ENCODE data around the gene ADAMTS18. TPM values are rescaled to one million over a fixed set of nuclear protein-coding genes. Genes with fewer than 3 reads are reported as not detected.

ADAMTS18 gene
- total RNA-seq, 1 experiment from 2014 or later = not detected

- Histone ChIP-seq H3K36me3 (ENCODE audit: insufficient read depth, low read length, poor library complexity, severe bottlenecking) (no peaks in the 10 kb centered on the region), H3K27me3 (replicated peaks; ENCODE audit: insufficient read depth, low read depth, low read length, poor library complexity) (peaks cover 60% of the 10 kb centered on the region), H3K27ac (ENCODE audit: low read depth, low read length, poor library complexity, severe bottlenecking) (no peak overlapping the region), H3K9me3 (ENCODE audit: low read depth, low read length, poor library complexity, severe bottlenecking) (no peaks in the 10 kb centered on the region), H3K4me3 (ENCODE audit: low read depth, low read length, poor library complexity, severe bottlenecking) (no peak overlapping the region), H3K4me1 (ENCODE audit: insufficient read depth, low read length, poor library complexity, severe bottlenecking) (no peaks in the 10 kb centered on the region)
- DNase-seq (ENCODE audit: low spot score) = no peak
- TF ChIP-seq CTCF (conservative IDR thresholded peaks at IDR 0.05; ENCODE audit: low read depth, low read length) (no peak), EZH2 (IDR thresholded peaks at IDR 0.05; ENCODE audit: borderline replicate concordance, low read depth, low read length, poor library complexity, severe bottlenecking) (no peak)
- ChIA-PET POLR2A (ENCODE audit: low non-redundant PET) (no interaction called here), CTCF (interaction anchor here (0.6 kb wide), 1 partner anchor 625 kb away, joined by 10 read pairs; no protein-coding TSS in a partner anchor)
- intact Hi-C loops (cut with micrococcal nuclease; ENCODE audit: unreplicated experiment) = no loop called here
- no TSS peak for BruUV-seq (replicated peaks)
Observed at GRCh38 chr16:77430787-77431585, 3.8 kb downstream of the ADAMTS18 start.

DNA sequence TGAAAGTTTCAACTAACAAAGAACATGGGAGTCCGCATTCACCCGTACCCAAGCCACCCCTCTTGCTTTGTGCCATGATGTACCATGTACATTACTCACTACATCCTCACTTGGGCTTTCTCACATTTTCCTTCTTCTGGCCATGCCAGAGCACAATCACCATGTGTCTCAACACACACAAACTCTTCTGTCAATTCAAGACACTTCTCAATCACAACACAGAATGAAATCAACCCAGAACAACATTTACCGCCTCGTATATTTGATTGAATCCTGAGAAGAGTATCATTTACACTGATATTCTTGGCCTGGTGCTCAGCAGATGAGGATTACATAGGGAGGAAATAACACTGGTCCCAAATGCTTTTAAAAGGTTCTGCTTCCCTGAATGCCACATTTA is 4.5 kb downstream of the ADAMTS18 start:
- no peak for TF ChIP-seq EZH2 (IDR thresholded peaks at IDR 0.05; ENCODE audit: borderline replicate concordance, low read depth, low read length, poor library complexity, severe bottlenecking)
- TF ChIP-seq CTCF (conservative IDR thresholded peaks at IDR 0.05; ENCODE audit: low read depth, low read length) = no peak
- DNase-seq (ENCODE audit: low spot score) = no peak
- H3K27ac ChIP-seq (ENCODE audit: low read depth, low read length, poor library complexity, severe bottlenecking) = no peak overlapping the region
- peaks cover 54% of the 10 kb centered on the region for H3K27me3 ChIP-seq (replicated peaks; ENCODE audit: insufficient read depth, low read depth, low read length, poor library complexity)
- no TSS peak for BruUV-seq (replicated peaks)
- H3K9me3 ChIP-seq (ENCODE audit: low read depth, low read length, poor library complexity, severe bottlenecking) = no peaks in the 10 kb centered on the region
- H3K4me3 ChIP-seq (ENCODE audit: low read depth, low read length, poor library complexity, severe bottlenecking) = no peak overlapping the region
- H3K4me1 ChIP-seq (ENCODE audit: insufficient read depth, low read length, poor library complexity, severe bottlenecking) = no peaks in the 10 kb centered on the region
- ChIA-PET POLR2A (ENCODE audit: low non-redundant PET) (no interaction called here), CTCF (no interaction called here)
- intact Hi-C loops (cut with micrococcal nuclease; ENCODE audit: unreplicated experiment) = no loop called here
- no peaks in the 10 kb centered on the region for H3K36me3 ChIP-seq (ENCODE audit: insufficient read depth, low read length, poor library complexity, severe bottlenecking)

- intact Hi-C loops (cut with micrococcal nuclease; ENCODE audit: unreplicated experiment) = no loop called here
- no peak for DNase-seq (ENCODE audit: low spot score)
- BruUV-seq (replicated peaks) = no TSS peak
- Histone ChIP-seq H3K36me3 (ENCODE audit: insufficient read depth, low read length, poor library complexity, severe bottlenecking) (no peaks in the 10 kb centered on the region), H3K9me3 (ENCODE audit: low read depth, low read length, poor library complexity, severe bottlenecking) (no peaks in the 10 kb centered on the region), H3K4me1 (ENCODE audit: insufficient read depth, low read length, poor library complexity, severe bottlenecking) (no peaks in the 10 kb centered on the region), H3K4me3 (ENCODE audit: low read depth, low read length, poor library complexity, severe bottlenecking) (no peak overlapping the region), H3K27ac (ENCODE audit: low read depth, low read length, poor library complexity, severe bottlenecking) (no peak overlapping the region), H3K27me3 (replicated peaks; ENCODE audit: insufficient read depth, low read depth, low read length, poor library complexity) (peaks cover 13% of the 10 kb centered on the region)
- ChIA-PET CTCF (no interaction called here), POLR2A (ENCODE audit: low non-redundant PET) (no interaction called here)
- TF ChIP-seq EZH2 (IDR thresholded peaks at IDR 0.05; ENCODE audit: borderline replicate concordance, low read depth, low read length, poor library complexity, severe bottlenecking) (no peak), CTCF (conservative IDR thresholded peaks at IDR 0.05; ENCODE audit: low read depth, low read length) (no peak)
Observed at GRCh38 chr16:77424871-77425604, 9.8 kb downstream of the ADAMTS18 start.

Data from A673 (cell line).